ENCODE data around the gene CROCC. TPM values are rescaled to one million over a fixed set of nuclear protein-coding genes. Genes with fewer than 3 reads are reported as not detected.
"Not testable (repeated sequence)": the region's sequence is repeated elsewhere in the genome, so short reads cannot be mapped to it uniquely, and the experiment has no call there.

The CROCC gene
- total RNA-seq, 1 experiment from 2014 or later = 31.3 TPM

DNA sequence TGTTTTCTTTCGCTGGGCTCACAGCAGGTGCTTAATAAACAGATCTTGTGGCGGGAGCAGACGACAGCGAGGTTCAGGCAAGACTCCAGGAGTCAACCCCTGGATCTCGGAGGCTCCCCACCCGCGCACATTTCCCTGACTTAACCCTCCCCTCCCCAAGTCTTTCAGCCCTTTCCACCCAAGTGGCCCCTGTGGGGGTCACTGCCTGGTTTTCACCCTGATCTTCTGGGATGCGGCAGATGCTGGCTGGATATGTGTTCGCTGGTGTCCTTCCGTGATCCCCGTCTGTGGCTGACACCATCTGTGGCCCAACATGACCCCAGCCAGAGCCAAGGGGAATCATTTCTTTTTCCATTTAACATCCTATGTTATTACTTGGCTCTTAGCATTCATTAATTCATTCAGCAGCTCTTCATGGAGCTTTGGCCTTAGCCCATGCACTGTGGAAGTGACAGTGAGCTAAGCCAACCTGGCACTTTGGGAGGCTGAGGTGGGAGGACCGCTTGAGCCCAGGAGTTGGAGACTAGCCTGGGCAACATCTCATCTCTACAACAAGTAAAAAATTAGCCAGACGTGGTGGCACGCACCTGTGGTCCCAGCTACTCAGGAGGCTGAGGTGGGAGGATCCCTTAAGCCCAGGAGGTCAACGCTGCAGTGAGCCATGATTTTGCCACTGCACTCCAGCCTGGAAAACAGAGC, 6.7 kb upstream of the CROCC start:
- DNase-seq (ENCODE audit: low read depth) = not testable (repeated sequence)

DNA sequence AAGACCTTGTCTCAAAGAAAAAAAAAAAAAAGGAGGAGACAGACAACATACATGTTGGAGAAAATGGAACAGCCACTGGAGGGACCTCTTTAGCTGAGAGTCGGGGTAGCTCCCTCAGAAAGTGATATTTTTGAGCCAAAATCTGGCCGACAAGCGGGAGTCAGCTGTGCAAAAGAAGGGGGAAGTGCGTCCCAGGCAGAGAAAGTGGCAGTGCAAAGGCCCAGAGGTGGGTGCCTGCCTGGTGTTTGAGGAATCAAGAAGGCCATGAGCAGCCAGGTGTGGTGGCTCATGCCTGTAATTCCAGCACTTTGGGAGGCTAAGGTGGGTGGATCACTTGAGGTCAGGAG, 6.1 kb upstream of the CROCC start:
- no peak for DNase-seq (ENCODE audit: low read depth)

DNA sequence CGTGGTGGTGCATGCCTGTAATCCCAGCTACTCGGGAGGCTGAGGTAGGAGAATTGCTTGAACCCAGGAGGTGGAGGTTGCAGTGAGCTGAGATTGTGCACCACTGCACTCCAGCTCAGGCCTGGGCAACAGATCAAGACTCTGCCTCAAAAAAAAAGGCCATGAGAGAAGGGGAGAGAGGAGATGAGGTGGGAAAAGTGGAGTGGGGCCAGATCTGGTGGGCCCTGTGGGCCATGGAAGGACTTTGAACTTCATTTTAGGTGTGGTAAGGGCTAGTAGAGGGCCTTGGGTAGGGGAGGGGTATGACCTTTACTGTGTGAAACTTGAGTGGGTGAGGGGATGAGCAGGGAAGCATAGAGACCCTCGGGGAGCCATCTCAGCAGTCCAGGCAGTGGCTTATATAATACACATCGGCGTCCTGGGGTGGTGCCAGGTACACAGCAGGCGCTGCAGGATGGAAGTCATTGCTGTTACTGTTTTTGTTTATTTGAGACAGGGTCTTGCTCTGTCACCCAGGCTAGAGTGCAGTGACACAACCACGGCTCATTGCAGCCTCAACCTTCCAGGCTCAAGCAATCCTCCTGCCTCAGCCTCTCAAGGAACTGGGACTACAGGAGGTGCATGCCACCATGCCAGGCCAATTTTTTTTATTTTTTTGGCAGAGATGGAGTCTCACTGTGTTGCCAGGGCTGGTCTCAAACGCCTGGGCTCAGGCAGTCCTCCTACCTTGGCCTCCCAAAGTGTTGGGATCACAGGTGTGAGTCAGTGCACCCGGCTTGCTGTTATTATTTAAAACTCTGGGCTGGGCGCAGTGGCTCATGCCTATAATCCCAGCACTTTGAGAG, 5.5 kb upstream of the CROCC start:
- not testable (repeated sequence) for DNase-seq (ENCODE audit: low read depth)

DNA sequence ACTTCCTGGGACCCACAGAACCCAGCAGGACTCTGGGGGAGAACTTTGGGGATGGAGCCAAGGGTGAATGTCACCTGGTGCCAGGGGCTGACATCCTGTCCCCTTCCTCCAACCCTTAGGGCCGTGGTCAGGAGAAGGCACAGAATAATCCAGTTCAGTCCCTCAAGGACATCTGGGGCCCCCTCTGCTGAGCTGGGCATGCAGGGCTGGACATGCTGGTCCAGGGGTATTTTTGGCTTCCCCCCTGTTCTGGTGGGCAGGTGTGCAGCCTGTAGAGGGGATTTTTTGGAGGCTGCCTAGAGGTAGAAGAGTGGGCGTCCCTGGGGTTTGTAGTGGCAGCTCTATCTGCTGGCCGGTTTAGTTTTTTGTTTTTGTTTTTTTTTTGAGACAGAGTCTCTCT, 3.4 kb upstream of the CROCC start:
- no peak for DNase-seq (ENCODE audit: low read depth)

DNA sequence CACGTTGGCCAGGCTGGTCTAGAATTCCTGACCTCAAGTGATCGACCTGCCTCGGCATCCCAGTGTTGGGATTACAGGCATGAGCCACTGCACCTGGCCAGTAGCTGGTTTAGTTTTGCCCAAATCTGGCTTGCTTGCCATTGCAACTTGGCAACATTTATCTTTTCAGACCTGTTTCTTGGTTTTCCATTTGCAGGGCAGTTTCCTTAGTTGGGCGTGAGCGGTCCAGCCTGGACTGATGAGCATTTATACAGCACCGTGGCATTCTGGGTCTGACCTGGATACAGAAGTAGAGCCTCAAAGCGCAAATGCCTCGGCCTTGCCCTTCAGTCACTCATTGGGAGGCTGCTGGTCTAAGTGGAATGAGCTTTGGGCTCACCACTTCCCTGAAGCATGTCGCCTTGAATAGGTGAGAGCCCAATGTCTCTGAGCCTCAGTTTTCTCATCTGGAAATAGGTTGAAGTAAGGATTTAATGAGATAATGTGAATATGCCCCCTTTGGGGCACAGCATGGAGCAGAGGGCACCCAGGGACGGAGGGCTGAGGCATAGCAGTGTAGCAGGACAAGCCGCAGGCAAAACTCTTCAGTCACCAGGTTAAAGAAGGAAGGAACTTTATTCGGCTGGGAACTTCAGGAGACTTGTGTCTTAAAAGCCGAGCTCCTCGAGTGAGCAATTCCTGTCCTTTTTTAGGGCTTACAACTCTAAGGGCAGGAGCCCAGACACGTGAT, 2.6 kb upstream of the CROCC start:
- DNase-seq (ENCODE audit: low read depth) = not testable (repeated sequence)

DNA sequence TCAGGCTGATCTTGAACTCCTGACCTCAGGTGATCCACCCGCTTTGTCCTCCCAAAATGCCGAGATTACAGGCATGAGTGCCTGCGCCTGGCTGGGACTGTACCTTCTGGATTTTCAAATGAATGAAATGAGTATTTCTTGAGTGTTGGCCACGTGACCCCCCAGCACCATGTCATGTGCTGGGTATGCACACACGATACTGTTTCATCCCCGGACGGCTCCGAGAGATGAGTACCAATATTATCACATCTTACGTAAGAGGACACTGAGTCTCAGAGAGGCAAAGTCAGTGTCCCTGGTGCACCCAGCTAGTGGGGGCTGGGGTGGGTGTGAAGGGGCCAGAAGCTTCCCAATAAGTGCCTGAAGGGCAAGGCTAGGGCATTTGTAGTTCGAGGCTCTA, 780 bp upstream of the CROCC start:
- no peak for DNase-seq (ENCODE audit: low read depth)

DNA sequence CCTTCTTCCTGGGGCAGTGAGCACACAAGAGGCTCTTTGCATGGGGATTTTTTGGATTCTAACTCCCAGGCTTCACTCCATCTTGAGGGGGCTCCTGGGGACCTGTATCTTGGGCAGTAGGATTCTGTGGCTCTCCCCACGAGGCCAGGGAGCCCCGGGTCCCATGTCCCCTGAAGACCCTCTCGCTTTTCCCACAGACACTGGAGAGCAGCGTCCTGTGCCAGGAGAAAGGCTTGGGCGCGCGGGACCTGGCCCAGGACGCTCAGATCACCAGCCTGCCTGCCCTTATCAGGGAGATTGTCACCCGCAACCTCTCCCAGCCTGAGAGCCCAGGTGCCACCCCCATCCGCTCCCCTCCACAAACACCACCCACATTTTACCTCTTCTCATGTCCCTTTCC, 735 bp downstream of the CROCC start:
- DNase-seq (ENCODE audit: low read depth) = no peak

DNA sequence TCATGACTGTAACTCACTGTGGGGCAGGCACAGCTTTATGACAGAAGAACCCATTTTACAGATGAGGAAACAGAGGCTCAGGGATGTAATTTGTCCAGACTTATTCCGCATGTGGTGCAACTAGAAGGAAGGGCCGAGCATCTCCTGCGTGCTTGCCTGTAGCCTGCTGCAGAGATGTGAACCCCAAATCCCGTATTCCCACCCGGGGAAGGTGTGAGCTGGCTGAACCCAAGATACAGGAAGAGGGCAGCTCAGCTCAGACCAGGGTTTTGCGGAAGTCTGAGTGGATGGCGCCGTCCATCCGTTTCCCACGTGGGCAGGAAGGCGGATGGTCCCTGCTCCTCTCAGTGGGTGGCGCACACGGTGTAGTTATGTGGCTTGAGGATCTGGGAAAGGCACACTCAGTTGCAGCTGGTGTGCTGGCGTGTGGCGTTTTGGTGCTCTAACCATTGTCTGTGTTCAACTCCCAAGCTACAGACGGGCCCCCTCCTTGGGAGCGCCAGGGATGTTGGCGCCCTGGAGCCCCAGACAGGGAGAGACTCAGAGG, 1.2 kb downstream of the CROCC start:
- DNase-seq (ENCODE audit: low read depth) = peak; percentile 65

DNA sequence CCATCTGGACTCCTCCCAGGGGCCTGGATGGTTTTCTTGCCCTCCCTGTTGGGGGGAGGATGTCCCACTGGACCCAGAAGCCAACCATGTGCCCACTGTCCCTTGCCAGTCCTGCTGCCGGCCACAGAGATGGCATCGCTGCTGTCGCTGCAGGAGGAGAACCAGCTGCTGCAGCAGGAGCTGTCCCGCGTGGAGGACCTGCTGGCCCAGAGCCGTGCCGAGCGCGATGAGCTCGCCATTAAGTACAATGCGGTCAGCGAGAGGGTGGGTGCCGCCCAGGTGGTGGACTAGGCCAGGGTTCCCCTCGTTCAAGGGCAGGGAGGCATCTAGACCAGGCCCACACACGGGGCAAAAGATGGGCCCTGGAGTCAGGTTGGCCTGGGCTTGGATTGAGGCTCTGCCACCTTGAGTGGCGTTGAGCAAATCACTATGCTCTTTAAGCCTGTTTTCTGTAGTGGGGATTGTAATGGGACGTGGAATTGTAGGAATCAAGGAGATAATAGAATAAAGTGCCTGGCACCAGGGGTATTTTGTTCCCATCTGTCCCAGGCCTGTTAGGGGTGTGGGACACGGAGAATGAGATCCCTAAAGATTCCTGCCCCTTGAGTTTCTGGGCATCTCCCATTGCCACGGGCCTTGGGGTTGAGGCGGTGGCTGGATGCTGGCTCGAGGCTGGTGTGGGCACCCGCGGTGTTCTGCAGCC, 2.6 kb downstream of the CROCC start:
- DNase-seq (ENCODE audit: low read depth) = no peak

DNA sequence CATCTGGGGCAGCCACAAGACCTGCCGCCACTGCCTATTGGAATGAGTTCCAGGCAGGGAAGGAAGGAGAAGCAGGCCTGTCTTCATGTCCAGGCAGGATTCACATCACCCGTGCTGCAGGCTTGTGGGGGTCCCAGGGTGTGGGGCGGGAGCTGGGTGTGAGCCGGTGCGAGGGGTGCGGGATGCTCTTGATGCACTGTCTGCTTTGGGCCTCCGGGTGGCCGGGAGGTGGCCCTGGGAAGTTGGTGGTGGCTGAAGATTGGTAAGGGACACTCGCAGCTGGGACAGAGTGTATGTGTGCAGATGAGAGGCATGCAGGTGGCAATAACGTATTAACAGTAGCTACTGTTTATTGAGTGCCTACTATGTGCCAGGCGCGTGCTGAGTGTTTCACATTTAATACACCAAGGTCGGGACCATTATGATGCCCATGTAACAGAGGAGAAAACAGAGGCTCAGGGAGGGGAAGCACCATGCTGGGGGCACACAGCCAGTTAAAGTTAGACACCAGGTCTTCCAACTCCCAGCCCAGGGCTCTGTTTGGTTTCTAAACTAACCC, 3.3 kb downstream of the CROCC start:
- no peak for DNase-seq (ENCODE audit: low read depth)

DNA sequence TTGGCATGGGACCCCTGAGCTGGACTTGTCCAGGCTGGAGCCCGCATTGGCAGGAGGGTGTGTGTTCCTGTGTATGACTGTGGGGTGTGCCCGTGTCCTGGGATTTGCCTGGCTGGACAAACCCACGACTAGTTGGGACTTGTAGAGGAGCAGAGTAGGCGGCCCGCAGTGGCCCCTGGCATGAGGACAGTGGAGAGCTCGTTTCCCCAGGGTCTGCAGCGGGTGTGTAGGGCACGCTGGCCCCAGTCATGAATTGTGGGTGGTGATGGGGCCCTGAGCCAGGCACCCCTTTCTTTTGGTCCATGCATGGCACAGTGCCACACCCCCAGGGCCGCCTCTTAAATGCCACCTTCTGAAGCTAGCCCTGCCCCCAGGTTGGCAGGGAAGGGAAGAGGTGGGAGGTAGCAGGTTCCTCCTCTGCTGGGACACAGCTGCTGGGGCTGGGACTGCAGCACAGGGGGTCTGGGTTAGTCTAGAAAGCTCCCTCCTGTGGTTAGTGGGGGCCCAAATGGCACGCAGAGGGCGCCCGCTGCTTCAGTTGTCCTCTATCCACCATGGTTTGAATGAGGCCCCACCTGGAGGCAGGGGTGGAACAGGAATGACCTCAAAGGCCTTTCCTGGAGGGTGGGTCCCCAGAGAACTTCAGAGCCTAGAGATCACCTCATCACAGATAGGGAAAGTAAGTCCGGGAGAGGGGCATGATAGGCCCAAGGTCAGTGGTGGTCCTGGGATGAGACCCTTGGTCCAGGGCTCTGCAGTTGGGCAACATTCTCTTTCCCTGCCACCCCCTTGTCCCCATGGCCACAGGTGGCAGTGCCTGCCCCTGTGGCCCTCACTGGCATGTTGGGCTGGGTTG, 4.1 kb downstream of the CROCC start:
- DNase-seq (ENCODE audit: low read depth) = no peak

DNA sequence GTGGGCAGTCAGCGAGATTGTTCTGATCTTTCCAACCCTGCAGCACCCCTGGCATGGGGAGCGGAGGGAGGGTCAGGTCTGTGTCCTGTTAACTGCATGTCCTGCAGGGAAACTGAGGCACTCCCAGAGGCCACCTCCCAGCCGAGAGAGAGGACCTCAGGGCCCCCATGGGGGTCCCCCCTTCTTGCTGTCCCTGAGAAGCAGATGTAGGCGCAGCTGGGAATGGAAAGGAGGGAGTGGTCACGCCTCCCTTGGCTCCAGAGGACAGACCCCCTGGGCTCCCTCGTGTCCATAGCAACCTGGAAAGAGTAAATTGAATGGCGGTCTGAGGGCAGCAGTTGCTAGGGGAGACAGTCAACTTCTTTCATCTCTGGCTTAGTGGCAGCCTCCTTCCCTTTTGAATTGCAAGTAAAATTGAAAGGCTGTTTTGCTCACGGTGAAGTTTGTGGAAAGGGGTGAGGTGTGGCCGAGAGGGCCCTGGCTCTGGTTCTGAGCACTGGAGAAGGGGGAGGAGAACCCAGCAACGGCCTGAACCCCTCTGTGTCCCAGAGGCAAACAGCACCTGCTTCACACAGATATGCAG, 4.9 kb downstream of the CROCC start:
- peak; percentile 63 for DNase-seq (ENCODE audit: low read depth)

DNA sequence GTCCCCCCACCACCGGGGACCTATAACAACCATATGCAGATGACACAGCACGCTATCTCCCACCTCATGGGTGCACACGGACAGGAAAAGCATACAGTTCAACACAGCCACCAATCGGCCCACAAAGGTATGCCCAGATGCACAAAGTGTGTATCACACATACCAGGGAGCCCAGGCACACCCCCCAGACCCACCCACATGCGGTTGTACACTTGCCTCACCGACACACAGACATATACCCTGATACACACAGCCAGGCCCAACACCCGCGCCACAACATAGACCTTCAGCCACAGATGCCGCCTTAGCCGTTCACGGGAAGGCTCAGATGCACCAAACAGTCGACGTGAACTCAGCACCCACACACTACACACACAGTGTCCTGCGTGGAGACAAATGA, 5.5 kb downstream of the CROCC start:
- DNase-seq (ENCODE audit: low read depth) = no peak

DNA sequence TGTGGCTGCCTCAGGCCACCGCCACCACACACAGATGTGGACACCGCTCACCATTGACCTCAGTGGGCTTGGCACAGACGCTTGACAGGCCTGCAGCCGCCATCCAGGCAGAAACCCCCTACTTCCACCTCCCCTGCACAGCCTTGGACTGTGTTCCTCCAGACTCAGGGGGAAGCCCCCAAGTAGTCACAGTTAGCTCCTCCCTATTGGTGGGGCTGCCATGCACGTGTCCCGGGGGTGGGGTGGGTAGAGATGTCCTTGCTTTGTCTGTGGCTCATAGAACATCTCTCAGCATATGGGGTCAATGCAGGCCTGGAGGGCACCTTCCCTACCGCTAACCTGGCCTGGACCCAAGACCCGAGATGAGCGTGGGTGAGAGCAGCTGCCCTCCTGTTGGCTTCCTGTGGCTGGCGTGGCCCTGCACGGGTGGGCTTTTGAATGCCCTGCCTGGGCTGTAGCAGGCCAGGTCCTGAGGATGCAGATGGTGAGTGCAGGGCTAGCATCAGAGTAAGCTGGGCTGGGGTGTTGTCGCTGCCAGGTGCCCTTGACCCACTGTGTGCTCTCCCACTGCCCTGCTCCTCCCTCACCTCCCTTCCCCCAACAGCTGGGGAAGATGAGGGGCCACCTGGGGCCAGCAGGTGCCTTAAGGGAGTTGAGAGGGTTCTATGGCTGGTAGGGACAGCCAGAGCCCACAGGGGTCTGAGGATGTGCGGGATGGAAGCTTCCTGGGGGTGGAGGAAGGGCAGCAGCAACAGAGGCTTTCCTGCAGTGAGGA, 6.2 kb downstream of the CROCC start:
- no peak for DNase-seq (ENCODE audit: low read depth)

DNA sequence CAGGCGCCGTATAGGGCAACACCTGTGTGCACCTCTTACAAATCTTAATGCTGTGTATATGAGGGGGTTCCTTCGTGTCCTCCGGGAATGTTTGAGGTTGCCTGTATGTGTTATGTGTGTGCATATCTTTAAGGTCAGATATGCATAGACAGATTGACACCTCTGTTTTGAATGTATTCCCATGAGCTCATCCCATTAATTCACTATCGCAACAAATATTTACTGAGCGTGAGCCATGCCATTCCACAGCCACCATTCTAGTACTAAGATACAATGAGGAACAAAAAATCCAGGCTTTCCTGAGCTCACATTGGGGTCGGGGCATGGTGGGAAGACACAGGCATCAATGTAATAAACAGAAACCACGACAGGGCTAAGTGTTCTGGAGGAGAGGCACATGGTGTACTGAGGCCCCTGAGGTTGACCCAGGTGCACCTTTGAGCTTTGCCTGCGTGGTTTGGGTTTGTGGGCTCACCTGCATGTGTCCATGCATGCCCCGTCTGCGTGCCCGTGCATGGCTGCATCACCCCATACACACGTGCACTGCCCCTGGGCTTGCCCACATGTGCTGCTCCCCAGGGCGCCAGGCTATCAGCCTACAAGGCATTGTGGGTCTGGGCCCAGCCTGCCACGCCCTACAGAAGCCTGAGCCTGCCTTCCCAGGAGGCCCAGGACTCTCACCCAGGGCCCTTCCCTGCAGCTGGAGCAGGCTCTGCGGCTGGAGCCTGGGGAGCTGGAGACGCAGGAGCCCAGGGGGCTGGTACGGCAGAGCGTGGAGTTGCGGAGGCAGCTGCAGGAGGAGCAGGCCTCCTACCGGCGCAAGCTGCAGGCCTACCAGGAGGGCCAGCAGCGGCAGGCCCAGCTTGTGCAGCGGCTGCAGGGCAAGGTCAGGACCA, 7.7 kb downstream of the CROCC start:
- not testable (repeated sequence) for DNase-seq (ENCODE audit: low read depth)

DNA sequence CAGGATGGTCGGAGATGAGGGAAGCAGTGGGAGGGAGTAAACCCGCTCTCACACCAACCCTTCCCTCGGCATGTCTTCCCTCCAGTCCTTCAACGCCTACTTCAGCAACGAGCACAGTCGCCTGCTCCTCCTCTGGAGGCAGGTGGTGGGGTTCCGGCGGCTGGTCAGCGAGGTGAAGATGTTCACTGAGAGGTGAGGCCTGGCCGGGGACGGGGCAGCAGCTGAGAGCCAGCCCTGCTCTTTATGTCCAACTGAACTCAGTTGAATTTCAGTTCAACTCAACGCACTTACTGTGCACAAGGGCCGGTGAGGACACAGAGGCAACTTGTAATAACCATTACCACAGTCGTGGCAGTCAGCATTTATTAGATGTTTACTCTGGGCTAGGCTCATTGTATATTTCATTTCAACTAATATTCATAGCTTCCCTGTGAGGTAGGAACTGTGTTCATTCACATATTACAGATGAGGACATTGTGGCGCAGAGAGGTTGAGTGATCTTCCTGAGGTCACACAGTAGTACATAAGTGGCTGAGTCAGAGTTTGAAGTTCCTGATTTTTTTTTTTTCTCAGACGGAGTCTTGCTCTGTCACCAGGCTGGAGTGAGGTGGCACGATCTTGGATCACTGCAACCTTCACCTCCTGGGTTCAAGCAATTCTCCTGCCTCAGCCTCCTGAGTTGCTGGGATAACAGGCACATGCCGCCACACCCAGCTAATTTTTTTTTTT, 9.6 kb downstream of the CROCC start:
- DNase-seq (ENCODE audit: low read depth) = not testable (repeated sequence)

DNA sequence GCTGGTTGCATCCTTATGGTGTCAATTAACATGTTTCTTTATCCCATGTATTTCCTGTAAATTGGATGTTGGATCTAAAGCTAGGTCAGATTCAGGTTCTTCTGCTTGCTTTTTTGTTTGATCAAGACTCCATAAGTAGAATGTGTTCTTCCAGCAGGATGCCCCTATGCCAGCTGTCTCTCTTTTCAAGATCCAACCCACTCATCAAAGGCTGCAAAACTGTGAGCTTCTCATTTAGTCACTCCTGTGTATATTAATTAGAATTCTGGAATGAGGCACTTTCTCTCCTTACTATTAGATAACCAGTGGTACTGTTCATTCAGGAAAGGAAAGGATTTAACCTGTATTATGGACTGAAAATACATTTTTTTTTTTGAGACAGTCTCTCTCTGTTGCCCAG, 12.2 kb downstream of the CROCC start:
- DNase-seq (ENCODE audit: low read depth) = not testable (repeated sequence)

DNA sequence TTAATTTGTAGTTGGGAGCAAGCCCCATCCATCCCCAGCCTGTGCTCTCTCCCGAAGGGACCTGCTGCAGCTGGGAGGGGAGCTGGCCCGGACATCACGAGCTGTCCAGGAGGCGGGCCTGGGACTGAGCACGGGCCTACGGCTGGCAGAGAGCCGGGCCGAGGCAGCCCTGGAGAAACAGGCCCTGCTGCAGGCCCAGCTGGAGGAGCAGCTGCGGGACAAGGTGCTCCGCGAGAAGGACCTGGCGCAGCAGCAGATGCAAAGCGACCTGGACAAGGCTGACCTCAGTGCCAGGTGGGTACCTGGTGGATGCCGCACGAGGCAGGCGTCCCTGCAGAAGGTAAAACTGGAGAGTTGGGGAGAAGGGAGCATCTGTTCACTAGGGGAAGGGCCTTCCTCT, 14.8 kb downstream of the CROCC start:
- DNase-seq (ENCODE audit: low read depth) = not testable (repeated sequence)
